Fibroblast of mammary gland (primary cell): ENCODE results near the gene GPR4.
A peak's percentile ranks its signal among the peaks of the same experiment; 100 is the strongest.

ENCODE experiments used
- DNase-seq: peaks from one replicate; pipeline ENCODE4 v3.0.0-alpha.2; 2010; ENCODE audit warnings: low read depth
- H3K4me3 ChIP-seq: 2 replicates; pipeline ENCODE4 v1.5.1; 2011; ENCODE audit warnings: low read depth, mild to moderate bottlenecking, low read length, moderate library complexity; ENCODE audit not compliant: control insufficient read depth
- TF ChIP-seq, protein P1 (sequence below): conservative IDR thresholded peaks from 2 replicates; pipeline ENCODE4 v1.5.1; 2011; ENCODE audit warnings: low read depth, low read length, inconsistent platforms; ENCODE audit not compliant: control insufficient read depth, insufficient read depth

Gene GPR4

DNA sequence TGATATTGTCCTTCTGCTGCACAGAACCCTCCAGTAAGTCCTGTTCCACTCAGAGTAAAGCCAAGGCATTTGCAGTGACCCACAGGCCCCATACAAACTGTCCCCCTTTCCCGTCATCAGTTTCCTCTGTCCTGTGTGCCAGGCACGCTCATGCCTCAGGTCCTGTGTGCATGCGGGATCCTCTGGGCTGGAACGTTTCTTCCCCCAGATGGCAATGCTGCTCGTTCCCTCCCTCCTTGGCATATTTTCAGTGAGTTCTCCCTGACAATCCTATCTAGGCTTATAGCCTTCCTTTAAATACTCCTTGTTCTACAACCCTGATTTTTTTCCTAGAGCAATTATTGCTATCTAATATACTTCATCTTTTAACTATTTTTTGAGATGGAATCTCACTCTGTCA lies 23.2 kb downstream of the GPR4 start:
- no peak for DNase-seq
- H3K4me3 ChIP-seq: no peak overlapping the region
- TF ChIP-seq, protein P1, sequence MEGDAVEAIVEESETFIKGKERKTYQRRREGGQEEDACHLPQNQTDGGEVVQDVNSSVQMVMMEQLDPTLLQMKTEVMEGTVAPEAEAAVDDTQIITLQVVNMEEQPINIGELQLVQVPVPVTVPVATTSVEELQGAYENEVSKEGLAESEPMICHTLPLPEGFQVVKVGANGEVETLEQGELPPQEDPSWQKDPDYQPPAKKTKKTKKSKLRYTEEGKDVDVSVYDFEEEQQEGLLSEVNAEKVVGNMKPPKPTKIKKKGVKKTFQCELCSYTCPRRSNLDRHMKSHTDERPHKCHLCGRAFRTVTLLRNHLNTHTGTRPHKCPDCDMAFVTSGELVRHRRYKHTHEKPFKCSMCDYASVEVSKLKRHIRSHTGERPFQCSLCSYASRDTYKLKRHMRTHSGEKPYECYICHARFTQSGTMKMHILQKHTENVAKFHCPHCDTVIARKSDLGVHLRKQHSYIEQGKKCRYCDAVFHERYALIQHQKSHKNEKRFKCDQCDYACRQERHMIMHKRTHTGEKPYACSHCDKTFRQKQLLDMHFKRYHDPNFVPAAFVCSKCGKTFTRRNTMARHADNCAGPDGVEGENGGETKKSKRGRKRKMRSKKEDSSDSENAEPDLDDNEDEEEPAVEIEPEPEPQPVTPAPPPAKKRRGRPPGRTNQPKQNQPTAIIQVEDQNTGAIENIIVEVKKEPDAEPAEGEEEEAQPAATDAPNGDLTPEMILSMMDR: no peak

DNA sequence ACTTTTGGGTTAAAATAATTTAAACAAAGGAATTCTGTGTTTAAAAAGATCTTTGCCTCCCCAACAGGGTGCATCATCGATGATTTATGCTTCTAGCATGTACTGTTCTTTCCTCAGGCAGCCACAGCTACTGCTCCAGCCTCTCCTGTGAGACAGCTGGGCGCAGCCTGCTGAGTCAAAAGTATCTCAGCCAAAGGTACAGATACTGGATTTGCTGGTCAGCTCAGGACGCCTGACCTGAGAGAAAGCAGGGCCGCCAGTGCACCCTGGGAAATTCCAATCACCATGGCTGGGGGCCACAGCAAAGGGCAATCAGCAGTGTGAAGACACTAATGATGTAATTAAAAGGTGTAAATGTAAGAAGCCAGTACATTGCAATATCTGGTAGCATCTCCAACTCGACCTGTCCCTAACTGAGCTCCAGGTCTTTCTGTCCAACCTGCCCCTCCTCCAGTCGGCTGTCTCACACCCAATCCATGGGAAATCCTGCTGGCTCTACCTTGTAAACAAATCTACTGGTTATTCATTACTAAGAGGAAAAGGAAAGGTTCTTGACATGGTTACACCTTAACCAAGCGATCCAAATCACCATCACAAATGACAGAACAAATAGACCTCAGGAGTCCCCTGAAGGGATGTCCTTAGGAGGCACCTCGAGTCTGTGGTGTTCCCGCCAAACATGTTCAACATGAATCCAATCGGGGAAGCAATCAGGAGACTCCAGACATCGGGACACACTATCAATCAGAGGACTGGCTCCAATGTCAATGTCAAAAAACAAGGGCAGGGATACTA lies 24.7 kb downstream of the GPR4 start:
- no peak overlapping the region for H3K4me3 ChIP-seq
- TF ChIP-seq, protein P1: no peak
- DNase-seq: peak; percentile 95

DNA sequence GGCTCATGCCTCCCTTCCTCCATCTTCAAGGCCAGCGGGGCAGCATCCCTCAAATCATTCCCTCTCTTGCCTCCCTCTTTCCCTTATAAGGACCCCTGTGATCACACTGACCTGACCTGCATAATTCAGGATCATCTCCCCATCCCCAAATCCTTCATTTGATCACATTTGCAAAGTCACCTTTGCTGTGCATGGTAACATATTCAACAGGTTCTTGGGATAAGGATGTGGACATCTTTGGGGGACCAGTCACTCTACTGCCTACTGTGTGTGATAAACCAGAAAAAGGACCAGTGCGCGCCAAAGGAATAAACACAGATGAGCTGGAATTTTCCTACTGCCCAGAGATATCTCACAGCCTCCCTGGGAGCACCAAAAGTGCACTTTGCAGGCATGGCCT lies 25.3 kb downstream of the GPR4 start:
- no peak for DNase-seq
- H3K4me3 ChIP-seq: no peak overlapping the region
- TF ChIP-seq, protein P1: no peak

DNA sequence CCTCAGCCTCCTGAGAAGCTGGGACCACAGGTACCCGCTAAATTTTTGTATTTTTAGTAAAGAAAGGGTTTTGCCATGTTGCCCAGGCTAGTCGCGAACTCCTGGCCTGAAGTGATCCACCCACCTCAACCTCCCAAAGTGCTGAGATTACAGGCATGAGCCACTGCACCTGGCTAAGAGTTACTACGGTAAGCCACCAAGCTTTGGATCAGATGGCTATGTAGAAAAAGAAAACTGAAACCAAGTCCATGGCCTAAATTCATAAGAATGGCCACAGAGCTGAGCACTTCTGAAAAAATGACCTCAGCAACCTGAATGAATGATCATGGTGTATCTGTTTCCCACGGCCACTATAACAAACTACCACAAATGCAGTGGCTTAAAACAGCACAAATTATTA lies 26.8 kb downstream of the GPR4 start:
- TF ChIP-seq, protein P1: no peak
- DNase-seq: no peak
- H3K4me3 ChIP-seq: no peak overlapping the region

DNA sequence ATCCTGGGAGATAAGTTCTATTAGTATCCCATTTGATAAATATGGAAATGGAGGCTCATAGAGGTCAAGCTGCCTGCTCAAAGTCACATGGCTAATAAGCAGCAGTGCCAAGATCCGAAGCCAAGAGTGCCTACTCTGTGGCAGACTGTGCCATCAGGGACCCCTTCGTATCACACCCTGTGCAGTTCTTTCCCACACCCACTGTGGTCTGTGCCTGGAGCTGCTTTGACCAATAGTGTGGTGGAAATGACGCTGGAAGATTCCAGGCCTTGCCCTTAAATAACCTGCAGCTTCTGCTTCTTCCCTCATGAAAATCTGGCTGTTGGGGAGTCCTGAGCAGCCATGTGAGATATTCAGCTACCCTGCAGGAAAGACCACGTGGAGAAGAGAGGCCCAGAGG lies 27.5 kb downstream of the GPR4 start:
- H3K4me3 ChIP-seq: no peak overlapping the region
- peak; percentile 54 for DNase-seq
- TF ChIP-seq, protein P1: no peak

DNA sequence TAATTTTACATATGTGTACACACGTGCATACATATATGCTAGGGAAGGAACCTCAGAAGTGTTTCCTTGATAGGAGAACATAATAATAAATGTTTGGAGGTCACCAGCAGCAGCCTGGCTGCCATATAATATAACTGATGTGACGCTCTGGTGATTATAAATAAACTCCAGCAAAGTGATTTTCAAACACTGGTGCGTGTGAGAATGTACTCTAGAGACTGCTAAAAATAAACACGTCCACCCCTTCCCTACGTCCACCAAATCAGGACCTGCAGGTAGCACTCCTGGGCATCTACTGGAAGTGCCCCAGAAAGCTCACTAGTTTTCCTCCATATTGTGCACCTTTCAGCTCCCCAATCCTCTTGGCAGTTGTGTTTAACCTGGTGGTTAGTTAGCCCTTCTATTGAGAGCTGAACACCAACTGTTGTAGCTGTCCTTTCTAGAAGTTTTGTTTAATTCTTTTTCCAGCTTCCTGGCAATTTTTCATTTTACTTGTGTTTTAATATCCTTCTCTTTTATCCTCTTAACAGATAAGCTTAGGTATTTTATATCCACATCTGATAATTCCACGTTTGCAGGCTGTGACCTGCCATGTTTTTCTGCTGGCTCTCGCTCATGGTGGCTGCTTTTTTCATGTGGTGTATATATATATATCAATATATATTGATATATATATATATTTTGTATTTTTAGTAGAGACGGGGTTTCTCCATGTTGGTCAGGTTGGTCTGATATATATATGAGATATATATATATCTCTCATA lies 30.4 kb downstream of the GPR4 start:
- no peak for DNase-seq
- no peak overlapping the region for H3K4me3 ChIP-seq
- TF ChIP-seq, protein P1: no peak
